ENCODE results near the gene RNF19B.

RNF19B gene

GRCh38 chr1:32899586-32900296 is 64.9 kb downstream of the RNF19B start:
- DNase-seq, result no peak

- DNase-seq, result no peak
These were observed 65.7 kb downstream of the RNF19B start for GRCh38 chr1:32898958-32899357.

GRCh38 chr1:32898056-32898455 is 66.6 kb downstream of the RNF19B start:
- no peak for DNase-seq

- DNase-seq, result no peak
These were observed 67.2 kb downstream of the RNF19B start for GRCh38 chr1:32897082-32898049.

- DNase-seq, result no peak
These were observed 68.2 kb downstream of the RNF19B start for GRCh38 chr1:32896451-32896850.

GRCh38 chr1:32895325-32896215 is 69.0 kb downstream of the RNF19B start:
- DNase-seq, result no peak

GRCh38 chr1:32894681-32895080 is 69.9 kb downstream of the RNF19B start:
- no peak for DNase-seq

GRCh38 chr1:32894019-32894600 is 70.5 kb downstream of the RNF19B start:
- DNase-seq, result no peak

GRCh38 chr1:32893198-32894018 is 71.2 kb downstream of the RNF19B start:
- DNase-seq, result no peak

GRCh38 chr1:32892368-32893197 is 72.0 kb downstream of the RNF19B start:
- DNase-seq, result no peak

- no peak for DNase-seq
These were observed 73.0 kb downstream of the RNF19B start for GRCh38 chr1:32891630-32892029.

- DNase-seq, result no peak
These were observed 73.4 kb downstream of the RNF19B start for GRCh38 chr1:32891241-32891570.

- no peak for DNase-seq
These were observed 73.9 kb downstream of the RNF19B start for GRCh38 chr1:32890516-32891240.

- no peak for DNase-seq
These were observed 74.8 kb downstream of the RNF19B start for GRCh38 chr1:32889731-32890278.

- DNase-seq, result no peak
These were observed 75.8 kb downstream of the RNF19B start for GRCh38 chr1:32888677-32889420.

- no peak for DNase-seq
These were observed 76.5 kb downstream of the RNF19B start for GRCh38 chr1:32888134-32888533.

GRCh38 chr1:32887623-32888022 is 77.0 kb downstream of the RNF19B start:
- no peak for DNase-seq

GRCh38 chr1:32886828-32887414 is 77.7 kb downstream of the RNF19B start:
- DNase-seq, result no peak
